Activated B cell treated with CpG ODN at 0.5 μM for 24 hours (primary cell): ENCODE data around the gene IL17B. TPM values are rescaled to one million over a fixed set of nuclear protein-coding genes. Genes with fewer than 3 reads are reported as not detected.

Source experiments
- ATAC-seq: fragments of 200-7000 bp; cut with Tn5 transposase; one replicate; pipeline ENCODE4 v1.10.0; 2021; ENCODE audit warnings: low read depth, mild to moderate bottlenecking, moderate library complexity
- CTCF ChIA-PET: fragments of 350-600 bp; sonication (Branson Sonifier 250); formaldehyde crosslinking; loops from one replicate; lab custom pipeline; 2021; ENCODE audit warnings: antibody characterized with exemption; lab: Charles Lee
- POLR2A ChIA-PET: fragments of 350-600 bp; sonication (Branson Sonifier 250); formaldehyde crosslinking; loops from one replicate; lab custom pipeline; 2021; ENCODE audit warnings: antibody characterized with exemption; lab: Charles Lee
- DNase-seq: peaks from one replicate; pipeline ENCODE4 v3.0.0; 2022
- H3K27ac Mint-ChIP-seq: one replicate; pipeline ENCODE4 v1.8.0; 2020; ENCODE audit warnings: mixed read lengths
- H3K27me3 Mint-ChIP-seq: one replicate; pipeline ENCODE4 v1.8.0; 2021; ENCODE audit warnings: mixed read lengths
- H3K36me3 Mint-ChIP-seq: one replicate; pipeline ENCODE4 v1.8.0; 2021; ENCODE audit warnings: low read depth, mixed read lengths
- H3K4me1 Mint-ChIP-seq: one replicate; pipeline ENCODE4 v1.8.0; 2021; ENCODE audit warnings: mixed read lengths
- H3K4me3 Mint-ChIP-seq: one replicate; pipeline ENCODE4 v1.8.0; 2020; ENCODE audit warnings: mild to moderate bottlenecking, mixed read lengths
- H3K9me3 Mint-ChIP-seq: one replicate; pipeline ENCODE4 v1.8.0; 2020; ENCODE audit warnings: mixed read lengths
- CTCF ChIP-seq: fragments of 200-600 bp; IDR thresholded peaks from one replicate; pipeline ENCODE4 v1.8.0; 2022; ENCODE audit warnings: antibody characterized with exemption, mild to moderate bottlenecking
- intact Hi-C: fragments of 100-400 bp; cut with micrococcal nuclease; formaldehyde crosslinking; loops from one replicate; pipeline ENCODE4 v1.15.1; 2024
- total RNA-seq: library from RNA; stranded (reverse); gene quantifications from 2 replicates; pipeline ENCODE4 v1.2.3, GENCODE V29; 2022

IL17B gene
- not detected in 2 replicates for total RNA-seq

DNA sequence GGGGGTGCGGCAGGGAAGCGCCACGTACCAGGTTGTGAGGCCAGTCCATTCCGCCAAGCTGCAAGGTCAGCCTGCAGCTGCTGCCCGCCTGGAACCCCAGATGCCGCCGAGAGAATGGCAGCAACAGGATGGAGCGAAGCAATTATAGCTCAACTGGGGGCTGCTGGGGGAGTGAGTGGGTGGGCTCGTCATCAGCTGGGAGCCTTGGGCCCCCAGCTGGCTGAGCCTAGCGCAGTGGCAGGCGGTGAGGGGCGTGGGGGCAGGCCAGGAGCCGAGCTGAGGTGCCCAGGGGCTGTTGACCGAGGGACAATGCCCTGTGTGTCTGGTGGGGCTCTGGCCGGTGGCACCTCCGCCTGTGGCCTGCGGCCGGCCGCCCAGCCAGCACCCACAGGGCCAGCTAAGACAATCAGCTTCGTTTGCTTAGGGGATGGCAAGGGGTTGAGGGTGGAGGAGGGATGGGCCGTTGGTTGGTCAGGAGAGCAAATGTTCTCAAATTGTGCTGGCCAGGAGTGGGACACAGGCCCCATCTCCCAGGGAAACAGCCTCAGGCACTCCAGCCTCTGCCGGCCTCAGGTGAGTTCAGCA is at the start of gene IL17B:
TSS of gene IL17B (minus strand) at position 116 of the 585 bp plus-strand sequence. CDS start at position 49, 67 bp downstream.
- intact Hi-C loops, result no loop called here
- no peak for TF ChIP-seq CTCF
- no peak within 1 kb of the TSS for H3K27ac Mint-ChIP-seq
- ChIA-PET POLR2A (no interaction called here), CTCF (interaction anchor here (1.1 kb wide), 1 partner anchor 185 kb away, joined by 6 read pairs; no protein-coding TSS in a partner anchor)
- peaks cover 4% of the 10 kb centered on the region for H3K4me1 Mint-ChIP-seq
- peaks cover 8% of the 10 kb centered on the region for H3K27me3 Mint-ChIP-seq
- H3K9me3 Mint-ChIP-seq, result no peaks in the 10 kb centered on the region
- no peak within 1 kb of the TSS for H3K4me3 Mint-ChIP-seq
- no peaks in the 10 kb centered on the region for H3K36me3 Mint-ChIP-seq
- ATAC-seq (no peak), DNase-seq (no peak)

DNA sequence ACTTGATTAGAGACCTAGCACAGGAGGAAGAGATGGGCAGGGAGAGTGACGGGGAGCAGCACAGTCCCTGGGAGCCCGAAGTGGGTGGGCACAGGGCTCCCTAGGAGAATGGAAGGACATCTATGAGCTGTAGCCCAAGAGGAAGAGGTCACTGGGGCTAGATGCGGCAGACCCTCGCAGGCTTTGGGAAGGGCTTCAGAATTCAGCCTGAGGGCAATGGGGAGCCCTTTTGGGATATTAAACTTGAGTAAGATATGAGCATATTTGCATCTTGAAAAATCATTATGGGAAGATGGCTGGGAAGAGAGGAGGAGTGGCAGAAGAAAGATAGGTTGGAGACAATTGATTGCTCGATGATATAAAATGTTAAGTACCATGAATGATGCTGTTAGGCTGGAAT is 48.9 kb upstream of the IL17B start:
- H3K36me3 Mint-ChIP-seq, result no peaks in the 10 kb centered on the region
- POLR2A ChIA-PET, result no interaction called here
- no peaks in the 10 kb centered on the region for H3K4me1 Mint-ChIP-seq
- H3K9me3 Mint-ChIP-seq, result no peaks in the 10 kb centered on the region
- H3K27me3 Mint-ChIP-seq, result peaks cover 13% of the 10 kb centered on the region
- intact Hi-C loops, result loop anchor here (5.0 kb wide), 1 partner anchor 46 kb away; no protein-coding TSS in a partner anchor
- H3K27ac Mint-ChIP-seq, result no peak overlapping the region
- ATAC-seq (no peak), DNase-seq (no peak)
- no peak overlapping the region for H3K4me3 Mint-ChIP-seq
- CTCF ChIA-PET, result no interaction called here
- TF ChIP-seq CTCF, result no peak

GRCh38 chr5:149427374-149427773 is 48.3 kb upstream of the IL17B start:
- TF ChIP-seq CTCF, result no peak
- intact Hi-C loops, result loop anchor here (5.0 kb wide), 1 partner anchor 45 kb away; no protein-coding TSS in a partner anchor
- CTCF ChIA-PET, result no interaction called here
- no peaks in the 10 kb centered on the region for H3K9me3 Mint-ChIP-seq
- no peaks in the 10 kb centered on the region for H3K4me1 Mint-ChIP-seq
- no peak for ATAC-seq
- DNase-seq, result no peak
- no peaks in the 10 kb centered on the region for H3K36me3 Mint-ChIP-seq
- H3K27me3 Mint-ChIP-seq, result peaks cover 13% of the 10 kb centered on the region
- no peak overlapping the region for H3K27ac Mint-ChIP-seq
- H3K4me3 Mint-ChIP-seq, result no peak overlapping the region
- POLR2A ChIA-PET, result no interaction called here

DNA sequence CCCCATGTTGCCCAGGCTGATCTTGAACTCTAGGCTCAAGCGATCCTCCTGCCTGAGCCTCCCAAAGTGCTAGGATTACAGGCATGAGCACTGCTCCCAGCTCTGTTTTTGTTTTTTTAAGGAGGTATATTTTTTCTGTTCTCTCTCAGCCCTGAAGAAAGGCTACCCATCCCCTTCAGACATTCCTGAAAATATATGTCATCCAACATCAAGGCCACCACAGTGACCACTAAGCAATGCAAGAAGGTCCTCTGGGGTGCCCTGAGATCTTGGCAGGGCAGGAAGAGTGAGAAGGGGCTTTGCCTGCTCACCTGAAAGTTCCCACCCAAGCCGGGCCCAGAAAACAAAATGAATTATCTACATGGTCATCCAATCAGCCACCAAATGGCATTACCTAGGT is 47.8 kb upstream of the IL17B start:
- Mint-ChIP-seq H3K4me1 (no peaks in the 10 kb centered on the region), H3K36me3 (no peaks in the 10 kb centered on the region), H3K9me3 (no peaks in the 10 kb centered on the region), H3K27me3 (peaks cover 16% of the 10 kb centered on the region), H3K4me3 (no peak overlapping the region), H3K27ac (no peak overlapping the region)
- no peak for TF ChIP-seq CTCF
- intact Hi-C loops, result loop anchor here (5.0 kb wide), 1 partner anchor 45 kb away; no protein-coding TSS in a partner anchor
- DNase-seq, result no peak
- CTCF ChIA-PET, result no interaction called here
- POLR2A ChIA-PET, result no interaction called here
- no peak for ATAC-seq

DNA sequence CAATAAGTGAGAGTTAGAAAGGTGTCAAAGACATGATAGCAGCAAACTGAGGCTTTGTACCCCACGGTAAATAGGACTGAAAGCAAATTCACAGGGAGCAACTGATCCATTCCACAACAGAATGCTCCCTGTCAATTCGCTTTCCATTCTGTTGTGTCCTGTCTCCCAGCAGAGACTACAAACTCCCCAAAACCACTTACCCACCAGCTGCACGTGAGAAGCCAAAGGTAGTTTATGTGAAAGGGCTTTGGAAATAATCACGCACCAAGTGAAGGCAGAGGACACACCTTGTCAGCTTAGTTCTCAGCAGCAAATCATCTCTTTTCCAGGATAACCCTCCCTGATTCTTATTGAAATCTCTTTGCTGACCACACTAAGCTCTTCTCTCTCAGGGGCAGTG is 46.6 kb upstream of the IL17B start:
- H3K27ac Mint-ChIP-seq, result no peak overlapping the region
- no peaks in the 10 kb centered on the region for H3K9me3 Mint-ChIP-seq
- ChIA-PET CTCF (no interaction called here), POLR2A (no interaction called here)
- intact Hi-C loops, result loop anchor here (5.0 kb wide), 1 partner anchor 43 kb away; no protein-coding TSS in a partner anchor
- H3K36me3 Mint-ChIP-seq, result no peaks in the 10 kb centered on the region
- H3K4me3 Mint-ChIP-seq, result no peak overlapping the region
- H3K4me1 Mint-ChIP-seq, result no peaks in the 10 kb centered on the region
- DNase-seq (no peak), ATAC-seq (no peak)
- H3K27me3 Mint-ChIP-seq, result peaks cover 19% of the 10 kb centered on the region
- no peak for TF ChIP-seq CTCF
